NCI-H69 (cell line): ENCODE measurements around the gene YWHAQ.
"Not testable (repeated sequence)": the region's sequence is repeated elsewhere in the genome, so short reads cannot be mapped to it uniquely, and the experiment has no call there.

Experiments
- DNase-seq: peaks from one replicate; lab custom pipeline; 2025; lab: John Stamatoyannopoulos, UW

YWHAQ gene

DNA sequence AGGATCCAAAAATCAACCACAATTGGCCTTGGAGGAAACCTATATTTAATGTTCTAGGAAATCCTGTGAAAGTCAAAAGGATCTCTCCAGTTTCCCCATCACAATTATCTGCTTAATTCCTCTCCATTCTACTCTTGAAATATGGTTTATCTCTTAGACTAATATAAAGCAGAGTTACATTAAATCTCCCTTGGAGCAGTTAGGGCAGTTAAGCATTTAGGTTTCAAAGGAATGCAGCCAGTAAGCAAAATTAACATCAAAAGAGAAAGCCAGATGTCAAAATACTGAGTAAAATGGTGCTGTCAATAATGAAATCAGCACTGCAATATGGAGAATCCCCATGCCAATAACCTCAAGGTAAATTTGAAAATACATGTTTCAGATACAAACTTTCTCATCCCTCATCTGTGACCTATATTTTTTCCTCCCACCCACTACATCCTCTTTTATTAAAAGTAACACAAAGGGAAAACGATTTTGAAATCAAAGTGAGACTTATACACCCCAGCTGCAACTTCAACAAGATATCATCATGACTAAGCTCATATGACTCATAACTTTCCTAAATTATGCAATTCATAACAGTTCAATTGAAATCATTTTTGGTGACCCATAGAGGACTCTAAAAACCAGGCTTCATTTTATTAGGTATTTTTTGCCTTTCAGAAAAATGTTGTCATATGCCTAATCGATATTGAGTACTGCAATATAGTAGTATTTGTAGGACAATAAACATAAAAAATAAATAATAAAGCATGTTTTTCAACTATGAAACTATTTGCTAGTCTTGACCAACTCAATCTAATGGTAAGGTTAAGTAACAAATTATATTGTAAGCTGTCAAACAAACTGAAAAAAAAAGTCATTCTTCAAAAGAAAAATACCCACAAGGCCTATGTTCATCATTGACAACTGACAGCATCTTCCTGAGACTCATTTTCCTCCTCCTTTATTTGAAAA, 78.3 kb downstream of the YWHAQ start:
- DNase-seq, result no peak

DNA sequence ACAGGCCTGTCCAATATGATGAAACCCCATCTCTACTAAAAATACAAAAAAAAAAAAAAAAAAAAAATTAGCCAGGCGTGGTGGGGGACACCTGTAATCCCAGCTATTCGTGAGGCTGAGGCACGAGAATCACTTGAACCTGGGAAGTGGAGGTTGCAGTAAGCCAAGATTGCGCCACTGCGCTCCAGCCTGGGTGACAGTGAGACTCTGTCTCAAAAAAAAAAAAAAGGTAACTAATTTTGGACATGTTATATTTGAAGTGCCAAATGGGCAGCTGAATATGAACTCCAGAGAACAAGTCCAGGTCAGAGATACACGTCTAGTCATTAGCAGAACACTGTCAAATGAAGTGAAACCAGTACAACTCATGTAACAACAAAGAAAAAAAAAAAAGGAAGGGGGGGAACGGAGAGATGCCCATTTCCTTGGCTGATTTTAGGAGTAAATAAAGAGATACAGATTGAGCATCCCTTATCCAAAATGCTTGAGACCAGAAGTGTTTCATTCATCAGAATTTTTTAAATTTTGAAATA, 79.9 kb downstream of the YWHAQ start:
- DNase-seq, result not testable (repeated sequence)

DNA sequence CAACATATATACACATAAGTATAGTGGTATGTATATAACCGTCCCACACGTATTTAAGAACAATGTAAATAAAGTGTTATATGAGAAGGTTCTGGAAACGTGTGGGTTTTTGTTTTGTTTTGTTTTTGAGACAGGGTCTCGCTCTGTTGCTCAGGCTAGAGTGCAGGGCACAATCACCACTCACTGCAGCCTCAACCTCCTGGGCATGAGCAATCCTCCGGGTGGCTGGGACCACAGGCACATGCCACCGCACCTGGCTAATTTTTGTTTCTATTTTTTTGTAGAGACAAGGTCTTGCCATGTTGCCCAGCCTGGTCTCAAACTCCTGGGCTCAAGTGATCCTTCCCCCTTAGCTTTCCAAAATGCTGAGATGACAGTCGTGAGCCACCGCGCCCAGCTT, 81.4 kb downstream of the YWHAQ start:
- DNase-seq, result no peak

DNA sequence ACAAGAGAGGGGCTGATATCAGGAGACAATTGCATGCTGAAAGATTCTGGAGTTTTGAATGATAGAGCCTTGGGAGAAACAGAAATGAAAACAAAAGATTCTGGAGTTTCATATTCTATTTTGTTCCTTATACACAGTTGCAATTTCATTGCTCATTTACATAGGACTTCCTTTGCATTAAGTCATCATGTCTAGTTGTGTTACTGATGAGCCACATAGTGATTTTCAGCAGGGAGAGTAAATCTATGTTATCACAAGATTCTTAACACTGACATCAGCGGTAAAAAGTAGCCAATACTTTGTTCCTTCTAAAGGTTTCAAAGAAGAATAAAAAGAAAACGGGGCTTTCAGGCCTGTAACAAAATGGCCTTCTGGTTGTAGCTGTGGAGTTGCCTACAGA, 82.3 kb downstream of the YWHAQ start:
- no peak for DNase-seq

DNA sequence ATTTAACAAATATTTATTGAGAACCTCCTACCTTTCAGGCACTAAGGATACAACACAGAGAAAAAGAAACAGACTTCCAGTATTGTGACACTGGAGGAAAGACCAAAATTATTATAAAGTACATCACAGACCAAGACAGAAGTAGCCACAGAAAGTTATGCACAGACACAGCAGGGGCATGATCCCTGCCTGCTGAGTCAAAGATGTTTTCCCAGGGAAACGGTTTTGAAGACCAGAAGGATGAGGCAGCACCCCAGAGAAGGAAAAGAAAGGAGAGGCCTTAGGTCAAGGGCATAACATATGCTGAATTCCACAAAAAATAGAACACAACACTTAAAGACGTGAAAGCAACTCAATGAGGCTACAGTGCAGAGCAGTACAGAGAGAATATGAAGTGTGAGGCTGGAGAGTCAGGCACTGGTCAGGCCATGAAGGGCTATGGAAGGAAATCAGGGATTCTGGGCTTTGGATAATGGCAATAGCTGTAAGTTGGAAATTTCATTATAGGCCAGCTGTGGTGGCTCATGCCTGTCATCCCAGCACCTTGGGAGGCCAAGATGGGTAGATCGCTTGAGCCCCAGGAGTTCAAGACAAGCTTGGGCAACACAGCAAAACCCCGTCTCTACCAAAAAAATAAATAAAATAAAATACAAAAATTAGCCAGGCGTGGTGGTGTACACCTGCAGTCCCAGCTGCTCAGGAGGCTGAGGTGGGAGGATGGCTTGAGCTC, 83.4 kb downstream of the YWHAQ start:
- DNase-seq, result no peak

DNA sequence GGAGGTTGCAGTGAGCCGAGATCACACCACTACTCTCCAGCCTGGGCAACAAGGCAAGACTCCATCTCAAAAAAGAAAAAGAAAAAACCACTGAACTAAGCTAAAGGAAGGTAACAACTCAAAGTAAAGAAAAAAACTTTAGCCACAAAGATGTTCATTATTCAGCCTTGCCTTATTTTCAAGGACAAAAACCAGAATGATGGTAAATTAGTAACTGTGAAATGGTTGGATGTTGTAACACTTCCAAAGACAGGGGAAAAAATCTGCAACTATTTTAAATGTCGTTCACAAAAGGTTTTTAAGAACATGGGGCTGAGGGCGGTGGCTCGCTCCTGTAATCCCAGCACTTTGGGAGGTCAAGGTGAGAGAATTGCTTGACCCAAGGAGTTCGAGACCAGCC, 85.3 kb downstream of the YWHAQ start:
- DNase-seq, result no peak

DNA sequence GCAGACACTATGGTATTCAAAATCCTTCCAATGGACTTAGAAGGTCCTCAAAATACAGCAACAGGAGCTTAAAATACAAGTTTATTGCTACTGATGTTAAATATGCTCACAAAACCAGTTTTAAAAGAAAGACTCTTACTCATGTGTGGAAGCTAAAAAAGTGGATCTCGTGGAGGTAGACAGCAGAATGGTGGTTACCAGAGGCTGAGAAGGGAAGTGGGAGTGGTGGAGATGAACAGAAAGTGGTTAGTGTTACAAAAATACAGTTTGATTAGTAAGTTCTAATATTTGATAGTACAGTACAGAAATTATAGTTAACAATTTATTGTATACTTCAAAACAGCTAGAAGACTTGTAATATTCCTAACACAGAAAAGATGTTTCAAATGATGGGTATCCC, 87.2 kb downstream of the YWHAQ start:
- DNase-seq, result no peak

DNA sequence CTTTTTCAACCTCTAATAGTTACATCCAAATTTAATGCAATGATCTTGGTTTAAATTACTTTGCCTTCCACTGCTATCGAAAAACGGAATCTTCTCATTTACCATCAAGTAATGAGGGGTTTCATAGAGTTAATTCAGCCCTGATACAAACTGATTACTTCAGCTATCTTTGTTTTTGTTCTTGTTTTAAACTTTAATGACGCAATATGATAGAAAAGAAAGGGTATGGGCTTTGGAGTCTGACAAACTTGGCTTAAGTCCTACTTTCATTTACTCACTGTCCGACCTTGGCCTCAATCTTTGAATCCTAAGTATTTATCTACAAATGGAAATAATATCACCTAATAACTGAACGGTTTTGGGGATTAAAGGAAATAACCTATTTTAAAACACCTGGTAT, 91.3 kb downstream of the YWHAQ start:
- DNase-seq, result no peak

DNA sequence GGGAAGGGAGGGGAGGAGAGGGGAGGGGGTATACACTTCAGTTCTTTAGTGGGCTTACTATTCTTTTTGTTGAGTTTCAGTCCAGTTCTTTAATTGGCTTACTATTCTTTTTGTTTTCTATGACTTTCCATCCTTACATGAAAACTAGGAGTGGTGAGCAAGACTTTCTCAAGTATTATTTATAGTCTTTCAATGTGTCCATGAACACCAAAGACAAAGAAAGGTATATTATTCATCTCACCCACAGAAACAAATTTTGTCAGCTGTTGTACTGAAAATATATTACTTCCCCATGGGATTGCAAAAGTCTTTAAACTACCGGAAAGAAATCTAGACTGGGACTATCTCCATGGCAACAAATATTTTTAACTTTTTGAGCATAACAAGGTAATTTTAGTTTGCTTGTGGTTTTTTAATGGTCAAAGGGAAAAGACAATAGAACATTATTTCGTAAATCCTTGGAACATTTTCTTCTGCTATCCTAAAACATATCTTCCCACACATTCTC, 92.7 kb downstream of the YWHAQ start:
- DNase-seq, result no peak

DNA sequence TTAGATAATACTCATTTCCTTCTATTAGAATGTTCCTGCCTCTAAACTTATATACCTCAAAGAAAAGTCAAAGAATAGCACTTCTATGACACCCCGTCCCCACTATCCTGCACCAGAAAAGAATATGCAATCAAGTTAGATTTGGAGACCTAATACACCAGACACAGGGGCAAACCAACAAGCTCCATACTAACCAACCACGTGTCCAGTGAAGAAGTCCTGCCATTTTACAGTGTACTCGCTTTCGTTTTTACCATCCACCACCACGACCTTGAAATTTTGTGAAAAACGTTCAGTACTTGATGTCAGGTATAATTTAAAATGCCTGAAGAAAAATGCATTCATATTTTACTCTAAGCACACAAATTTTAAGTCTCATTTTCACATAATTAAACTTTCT, 94.3 kb downstream of the YWHAQ start:
- DNase-seq, result no peak

DNA sequence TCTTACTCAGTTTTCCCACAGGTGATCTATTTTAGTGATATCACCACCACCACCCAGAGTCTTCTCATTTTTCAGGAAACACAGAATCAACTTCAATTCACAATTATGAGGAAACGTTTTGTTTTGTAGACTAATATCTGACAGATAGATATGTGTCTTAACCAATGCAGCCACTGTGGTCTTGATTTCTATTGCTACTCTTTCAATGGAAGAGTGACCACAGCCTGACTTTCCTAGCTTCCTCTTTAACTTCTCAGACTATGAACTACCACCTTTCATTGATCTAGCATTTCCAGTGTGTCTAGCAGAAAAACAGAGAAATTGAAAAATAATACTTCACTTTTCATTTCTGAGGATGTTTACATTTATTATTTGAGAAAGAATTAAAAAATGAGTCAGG, 95.6 kb downstream of the YWHAQ start:
- DNase-seq, result no peak
